Measurements from ENCODE around the gene CD63.

CD63 gene

DNA sequence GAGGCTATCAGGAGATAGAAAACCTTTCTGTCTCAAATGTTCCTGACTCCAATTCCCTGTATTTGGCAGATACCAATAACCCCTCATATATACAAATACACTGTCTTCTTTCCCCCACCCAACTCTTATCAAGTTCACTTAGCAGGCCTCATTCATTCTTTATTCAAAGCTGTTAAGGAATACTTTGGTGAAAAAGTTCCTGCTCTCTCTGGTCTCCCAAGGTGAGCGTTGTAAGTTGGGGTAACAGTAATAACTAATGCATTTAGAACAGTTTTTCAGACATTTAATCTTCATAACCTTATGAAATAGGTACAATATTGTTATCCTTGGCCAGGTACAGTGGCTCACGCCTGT, 10.2 kb upstream of the CD63 start:
- no peak for DNase-seq (ENCODE audit: low spot score)

DNA sequence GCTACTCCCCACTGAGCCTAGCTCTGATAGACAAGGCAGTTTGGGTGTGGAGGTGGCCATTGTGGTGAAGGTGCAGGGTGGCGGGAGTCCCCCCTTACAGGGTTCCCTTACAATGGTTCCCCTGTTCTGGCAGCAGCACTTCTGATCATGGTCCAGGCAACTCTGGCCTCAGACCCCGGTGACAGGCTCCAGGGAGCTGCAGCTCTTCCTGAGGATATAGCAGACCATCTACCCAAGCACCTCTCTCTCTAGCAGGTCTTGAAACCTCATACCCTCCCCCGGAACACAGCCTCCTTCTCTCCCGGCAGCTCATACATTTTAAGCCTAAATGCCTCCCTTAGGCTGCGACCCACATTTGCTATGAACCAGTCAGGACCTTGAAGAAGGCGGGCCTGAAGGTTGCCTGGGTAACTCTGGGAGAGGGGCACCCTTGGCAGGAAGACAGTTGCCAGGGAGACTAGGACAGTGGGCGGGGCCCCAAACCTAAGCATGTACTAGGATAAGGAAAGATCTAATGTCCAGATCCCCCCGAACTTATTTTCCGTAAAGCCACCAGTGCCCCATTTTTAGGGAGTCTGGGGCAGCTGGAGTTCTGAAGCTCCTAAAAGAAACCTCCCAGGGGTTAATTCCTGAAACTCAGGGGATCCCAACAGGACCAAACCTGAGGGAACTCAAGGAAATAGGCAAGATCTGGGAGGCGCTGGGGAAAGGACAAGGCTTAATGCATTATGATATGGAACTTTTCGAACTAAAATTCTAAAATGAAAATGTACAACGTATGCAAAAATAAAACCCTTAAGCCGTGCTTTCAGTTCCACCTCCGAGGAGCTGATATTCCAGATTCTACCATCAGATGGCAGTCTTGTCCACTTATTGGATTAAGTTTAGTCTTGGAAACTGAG, 9.6 kb upstream of the CD63 start:
- peak; percentile 79 for DNase-seq (ENCODE audit: low spot score)

DNA sequence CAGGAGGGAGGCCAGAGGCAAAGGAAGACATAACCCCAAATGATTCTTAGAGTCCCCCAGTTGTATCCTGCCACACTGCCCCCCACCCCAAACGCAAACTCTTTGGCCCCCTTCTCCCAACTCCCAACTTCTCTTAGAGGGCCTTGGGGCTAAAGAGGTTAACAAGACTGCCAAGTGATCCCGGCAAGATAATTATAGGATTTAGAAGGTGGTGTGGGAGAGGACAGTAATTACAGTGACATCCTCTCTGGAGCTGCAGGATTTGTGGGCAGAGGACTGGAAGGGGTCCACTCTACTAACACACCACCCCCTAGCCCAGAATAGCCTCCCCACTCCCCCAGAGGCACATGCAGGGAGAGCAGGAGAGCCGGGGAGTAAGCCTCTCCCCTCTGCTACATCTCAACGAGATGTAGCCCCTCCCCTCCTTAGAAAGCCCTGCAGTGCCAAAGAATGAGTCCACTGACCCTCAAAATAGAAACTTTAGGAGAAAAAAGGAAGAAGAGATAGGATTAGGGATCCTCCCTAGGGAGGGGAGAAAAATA, 8.8 kb upstream of the CD63 start:
- DNase-seq (ENCODE audit: low spot score), result no peak

DNA sequence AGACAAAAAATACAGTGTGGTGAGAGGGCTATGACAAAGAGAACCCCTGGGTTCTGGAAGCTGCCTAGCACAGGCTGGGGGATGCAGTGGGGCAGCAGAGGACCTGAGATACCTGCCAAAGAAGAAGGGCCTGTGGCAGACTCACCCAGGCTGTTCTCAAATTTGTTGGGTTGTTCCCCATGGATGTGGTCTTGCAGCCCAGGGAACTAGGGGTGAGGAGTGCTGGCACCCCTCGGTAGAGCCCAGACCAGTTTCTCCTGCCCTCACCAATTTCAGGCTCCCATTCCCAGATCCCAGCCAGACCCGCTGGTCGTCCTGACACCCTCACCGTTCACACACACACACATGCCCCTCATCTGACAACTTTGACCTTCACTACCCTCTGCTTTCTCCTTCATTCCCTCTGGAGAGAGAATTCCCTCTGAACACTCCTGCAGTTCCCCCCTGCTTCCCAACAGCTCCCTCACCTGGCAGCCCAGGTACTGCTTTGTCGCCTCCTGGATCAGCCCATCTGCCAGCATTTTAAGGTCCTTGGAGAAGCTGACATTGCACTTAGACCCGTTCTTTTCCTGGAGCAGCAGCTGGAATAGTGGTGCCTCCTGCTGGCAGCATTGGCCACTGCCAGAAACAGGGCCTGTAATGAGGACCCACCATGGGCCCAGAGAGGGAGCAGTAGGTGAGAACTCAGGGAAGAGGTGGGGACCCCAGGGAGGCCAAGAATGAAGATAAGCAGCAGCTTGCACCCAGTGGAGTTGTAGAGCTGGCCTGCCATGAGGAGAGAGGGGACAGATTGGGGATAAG, 8.2 kb upstream of the CD63 start:
- peak; percentile 71 for DNase-seq (ENCODE audit: low spot score)

DNA sequence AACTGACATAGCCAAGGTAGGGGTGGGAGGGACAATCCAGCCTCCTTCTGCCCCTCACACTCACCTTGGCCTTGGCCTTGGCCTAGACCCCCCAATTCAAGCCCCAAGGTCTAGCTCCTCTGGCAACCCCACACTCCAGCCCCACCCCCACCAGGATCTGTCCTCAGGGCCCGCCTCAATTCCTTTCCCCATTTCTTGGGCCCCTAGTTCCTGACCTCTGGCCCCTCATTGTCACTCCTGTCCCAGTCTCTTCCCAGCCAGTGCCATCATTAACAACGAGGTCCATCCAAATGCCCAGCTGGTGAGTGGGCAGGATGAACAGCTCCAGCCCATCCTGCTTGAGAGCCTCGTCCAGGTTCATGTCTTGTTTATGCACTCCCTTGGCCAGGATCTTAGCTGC, 7.3 kb upstream of the CD63 start:
- DNase-seq (ENCODE audit: low spot score), result no peak

DNA sequence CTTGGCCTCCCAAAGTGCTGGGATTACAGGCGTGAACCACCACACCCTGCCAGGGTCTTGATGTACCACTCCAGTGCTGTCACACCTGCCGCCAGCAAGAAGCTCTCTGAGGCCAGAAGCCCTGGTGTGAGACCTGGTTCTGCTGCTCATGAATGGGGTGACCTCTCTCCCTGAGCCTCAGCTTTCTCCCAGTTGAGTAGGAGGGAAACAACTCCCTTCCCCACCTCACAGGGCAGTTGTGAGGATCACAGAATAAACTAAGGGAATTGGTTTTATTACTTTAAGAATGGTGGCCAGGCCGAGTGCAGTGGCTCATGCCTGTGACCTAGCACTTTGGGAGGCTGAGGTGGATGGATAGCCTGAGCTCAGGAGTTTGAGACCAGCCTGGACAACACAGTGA, 5.8 kb upstream of the CD63 start:
- DNase-seq (ENCODE audit: low spot score), result no peak

DNA sequence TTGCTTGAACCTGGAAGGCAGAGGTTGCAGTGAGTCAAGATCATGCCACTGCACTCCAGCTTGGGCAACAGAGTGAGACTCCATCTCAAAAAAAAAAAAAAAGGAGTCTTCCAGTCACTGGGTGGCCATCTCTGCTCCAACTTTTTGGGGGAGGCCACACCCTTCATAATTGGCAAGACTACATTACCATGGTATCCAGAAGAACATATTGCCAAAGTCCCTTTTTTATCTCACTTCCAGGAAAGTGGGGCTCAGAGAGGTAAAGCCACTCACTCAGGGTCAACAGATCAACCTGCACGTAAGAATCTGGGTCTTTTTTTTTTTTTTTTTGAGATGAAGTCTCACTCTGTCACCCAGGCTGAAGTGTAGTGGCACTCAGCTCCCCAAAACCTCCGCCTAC, 5.0 kb upstream of the CD63 start:
- DNase-seq (ENCODE audit: low spot score), result no peak

DNA sequence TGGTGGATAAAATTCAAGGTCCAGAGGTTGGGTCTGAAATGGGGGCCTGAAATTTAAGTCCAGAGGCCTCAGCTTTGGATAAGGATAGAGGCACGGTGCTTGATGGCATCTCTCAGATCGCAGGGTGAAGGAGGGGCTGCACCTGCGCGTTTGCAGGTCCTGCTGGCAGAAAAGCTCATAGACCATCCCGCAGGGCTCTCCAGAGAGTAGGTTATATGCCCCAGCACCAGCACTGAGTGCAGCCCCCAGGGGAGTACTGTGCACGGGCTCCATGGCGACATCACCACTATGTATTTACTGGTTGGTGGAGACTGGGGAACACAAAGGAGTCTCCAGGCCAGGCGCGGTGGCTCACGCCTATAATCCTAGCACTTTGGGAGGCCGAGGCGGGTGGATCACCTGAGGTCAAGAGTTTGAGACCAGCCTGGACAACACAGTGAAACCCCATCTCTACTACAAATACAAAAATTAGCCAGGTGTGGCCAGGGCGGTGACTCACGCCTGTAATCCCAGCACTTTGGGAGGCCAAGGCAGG, 4.3 kb upstream of the CD63 start:
- no peak for DNase-seq (ENCODE audit: low spot score)

DNA sequence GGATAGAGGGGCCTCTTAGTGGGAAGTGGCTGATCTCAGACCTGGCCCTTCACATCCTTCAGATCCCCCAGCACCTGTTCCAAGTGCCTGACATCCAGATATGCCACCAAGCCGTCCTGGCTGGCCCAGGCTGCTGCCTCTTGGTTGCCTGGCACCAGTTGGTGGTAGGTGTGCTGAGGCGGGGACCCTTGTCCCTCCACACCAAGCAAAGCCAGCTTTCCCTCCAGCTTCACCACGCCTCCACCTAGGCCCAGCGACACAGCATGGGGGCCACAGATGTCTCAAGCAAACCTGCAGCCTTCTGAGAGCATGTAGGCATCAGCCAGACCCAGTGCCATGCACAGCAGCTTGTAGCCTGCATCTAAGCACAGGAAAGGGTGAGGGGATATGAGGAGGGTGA, 3.5 kb upstream of the CD63 start:
- no peak for DNase-seq (ENCODE audit: low spot score)

DNA sequence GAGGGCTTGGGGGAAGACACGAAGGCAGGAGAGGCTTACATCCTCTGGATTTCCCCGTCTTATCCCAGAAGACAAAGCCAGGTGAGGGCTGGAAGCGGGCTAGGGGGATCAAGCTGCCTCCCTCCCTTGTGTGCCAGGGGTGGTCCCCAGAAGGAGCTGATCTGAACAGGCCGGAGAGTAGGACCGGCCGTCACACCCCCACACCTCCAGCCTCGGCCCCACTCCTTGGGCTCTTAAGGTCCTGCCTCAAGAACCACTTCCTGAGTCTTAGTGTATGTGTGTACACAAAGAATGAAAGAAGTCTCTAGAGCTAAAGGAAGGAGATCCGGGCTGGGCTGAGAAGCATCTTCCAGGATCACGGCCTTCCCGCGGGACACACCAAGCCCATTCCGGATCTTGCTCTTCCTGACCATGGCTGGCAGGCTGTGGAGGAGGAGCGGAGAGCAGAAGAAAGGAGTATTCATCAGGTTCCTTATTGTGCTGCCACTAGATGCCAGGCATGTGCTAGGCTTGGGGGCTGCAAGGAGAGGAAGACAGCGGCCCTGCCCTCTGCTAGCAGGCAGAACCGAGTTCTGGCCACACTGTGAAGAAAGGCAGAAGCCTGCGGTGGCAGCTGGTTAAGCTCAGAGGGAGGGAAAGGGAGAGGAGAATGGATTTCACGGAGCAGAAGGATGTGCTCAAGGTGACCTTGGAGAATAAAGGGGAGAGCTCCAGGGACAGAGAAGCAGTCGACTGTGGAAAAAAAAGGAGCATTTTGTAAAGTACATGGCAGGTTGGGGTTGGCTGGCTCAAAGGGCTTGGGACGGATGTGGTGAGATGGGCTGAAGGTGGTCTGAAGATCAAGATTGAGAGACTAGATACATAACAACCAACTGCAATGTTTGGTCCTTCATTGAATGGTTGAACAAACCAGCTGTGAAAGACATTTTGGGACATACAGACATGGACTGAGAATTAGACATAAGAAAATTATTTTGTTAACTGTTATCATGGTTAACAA, 1.3 kb upstream of the CD63 start:
- DNase-seq (ENCODE audit: low spot score), result peak; percentile 50

DNA sequence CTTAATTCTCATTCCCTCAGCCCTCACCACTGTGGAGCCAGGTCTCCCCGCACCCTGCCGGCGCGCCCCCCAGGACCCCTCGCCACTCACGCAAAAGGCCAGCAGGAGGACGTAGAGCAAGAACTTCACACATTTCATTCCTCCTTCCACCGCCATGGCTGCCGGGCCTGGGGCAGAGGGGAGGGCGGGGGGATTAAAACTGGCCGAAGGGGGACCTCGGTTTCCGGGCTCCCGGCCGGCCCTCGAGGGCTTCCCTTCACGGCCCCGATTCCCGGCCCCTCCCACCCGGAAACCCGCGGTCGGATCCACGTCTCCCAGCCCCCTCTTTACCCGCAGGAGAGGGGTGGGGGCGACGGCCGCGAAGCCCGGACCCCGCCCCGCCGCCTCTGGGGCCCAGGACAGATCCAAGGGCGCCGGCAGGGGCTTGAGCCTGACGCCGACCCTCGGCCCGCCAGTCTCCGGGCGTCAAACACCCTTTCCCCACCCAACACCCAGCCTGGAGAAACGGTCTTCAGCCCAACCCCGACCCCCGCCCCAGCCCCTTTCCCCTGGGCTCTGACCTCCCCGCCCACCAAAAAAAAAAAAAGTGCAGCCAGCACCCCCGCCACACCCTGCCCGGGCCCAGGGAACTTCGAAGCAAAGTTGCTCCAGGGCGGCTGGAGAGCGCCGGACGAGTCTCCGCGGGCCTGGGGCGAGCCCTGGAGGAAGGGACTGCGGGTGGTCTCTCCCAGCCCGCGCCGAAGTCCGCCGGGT, 447 bp downstream of the CD63 start:
- peak; percentile 85 for DNase-seq (ENCODE audit: low spot score)

DNA sequence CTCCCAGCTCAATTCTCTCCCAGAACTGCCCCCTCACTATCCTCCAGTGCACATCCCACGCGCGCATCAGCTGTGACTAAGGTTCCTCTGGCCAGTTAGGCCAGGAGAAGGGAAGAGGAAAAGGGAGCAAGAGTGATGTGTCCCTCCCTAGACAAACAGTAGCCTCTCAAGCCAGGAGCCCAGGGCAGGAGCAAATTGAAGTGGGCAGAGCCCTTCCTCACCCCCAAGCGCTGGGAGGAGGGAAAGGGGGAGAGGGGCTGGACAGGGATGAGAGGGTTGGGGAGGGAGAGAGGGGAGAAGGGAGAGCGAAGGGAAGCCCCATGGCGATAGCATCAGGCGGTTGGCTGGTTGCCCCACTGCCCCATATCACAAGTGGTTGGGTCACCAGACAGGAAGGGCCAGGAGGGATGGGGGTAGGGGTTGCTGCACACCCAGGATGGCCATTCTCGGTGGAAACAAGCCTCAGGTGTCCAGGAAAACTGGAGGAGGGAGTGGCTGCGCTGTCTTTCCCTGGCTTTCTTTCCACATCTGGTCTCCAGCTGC, 1.1 kb downstream of the CD63 start:
- DNase-seq (ENCODE audit: low spot score), result peak; percentile 50

DNA sequence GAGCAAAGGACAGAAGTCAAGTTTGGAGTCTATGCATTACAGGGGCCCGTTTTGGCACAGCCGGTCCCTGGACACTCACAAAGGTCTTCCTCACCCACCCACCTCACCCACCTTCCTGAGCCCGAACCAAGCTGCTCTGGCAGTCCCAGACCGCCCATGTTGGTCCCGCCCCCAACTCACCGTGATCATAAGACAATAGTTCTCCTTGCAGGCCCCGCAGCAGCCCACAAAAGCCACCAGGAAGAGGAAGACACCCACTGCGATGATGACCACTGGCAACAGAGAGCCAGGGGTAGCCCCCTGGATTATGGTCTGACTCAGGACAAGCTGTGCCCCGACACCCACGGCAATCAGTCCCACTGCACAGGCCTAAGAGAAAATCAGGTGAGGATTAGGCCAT, 1.8 kb downstream of the CD63 start:
- DNase-seq (ENCODE audit: low spot score), result no peak

DNA sequence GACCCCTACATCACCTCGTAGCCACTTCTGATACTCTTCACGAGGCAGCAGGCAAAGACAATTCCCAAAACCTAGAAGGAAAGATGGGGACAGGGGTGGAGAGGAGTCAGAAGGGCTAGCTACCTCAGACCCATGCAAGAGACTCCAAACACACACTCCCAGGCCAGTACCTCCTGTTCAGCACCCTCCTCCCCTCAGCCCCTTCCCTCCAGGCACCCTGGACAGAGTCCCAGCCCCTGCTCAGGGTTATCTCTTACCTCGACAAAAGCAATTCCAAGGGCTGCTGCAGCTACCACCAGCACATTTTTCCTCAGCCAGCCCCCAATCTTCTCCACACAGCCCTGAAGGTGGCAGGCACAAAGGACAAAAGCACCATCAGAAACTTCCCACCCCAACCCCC, 3.3 kb downstream of the CD63 start:
- DNase-seq (ENCODE audit: low spot score), result no peak

DNA sequence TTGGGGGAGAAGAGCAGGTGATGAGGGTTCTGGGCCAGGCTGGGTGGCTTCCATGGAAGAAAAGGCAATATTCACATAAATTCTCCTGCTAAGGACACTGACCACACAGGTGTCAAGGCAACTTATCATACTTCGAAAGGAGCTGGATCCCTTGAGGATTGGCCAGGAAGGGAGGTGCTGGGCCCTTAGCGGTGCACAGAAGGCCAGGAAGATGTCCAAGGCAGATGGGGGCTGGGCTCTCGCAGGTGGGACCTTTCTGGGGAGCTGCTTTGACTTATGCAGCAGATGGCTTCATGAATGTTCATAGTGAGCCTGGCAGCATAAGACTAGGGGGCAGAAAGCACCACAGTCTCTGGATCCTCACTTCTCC, 3.9 kb downstream of the CD63 start:
- no peak for DNase-seq (ENCODE audit: low spot score)

DNA sequence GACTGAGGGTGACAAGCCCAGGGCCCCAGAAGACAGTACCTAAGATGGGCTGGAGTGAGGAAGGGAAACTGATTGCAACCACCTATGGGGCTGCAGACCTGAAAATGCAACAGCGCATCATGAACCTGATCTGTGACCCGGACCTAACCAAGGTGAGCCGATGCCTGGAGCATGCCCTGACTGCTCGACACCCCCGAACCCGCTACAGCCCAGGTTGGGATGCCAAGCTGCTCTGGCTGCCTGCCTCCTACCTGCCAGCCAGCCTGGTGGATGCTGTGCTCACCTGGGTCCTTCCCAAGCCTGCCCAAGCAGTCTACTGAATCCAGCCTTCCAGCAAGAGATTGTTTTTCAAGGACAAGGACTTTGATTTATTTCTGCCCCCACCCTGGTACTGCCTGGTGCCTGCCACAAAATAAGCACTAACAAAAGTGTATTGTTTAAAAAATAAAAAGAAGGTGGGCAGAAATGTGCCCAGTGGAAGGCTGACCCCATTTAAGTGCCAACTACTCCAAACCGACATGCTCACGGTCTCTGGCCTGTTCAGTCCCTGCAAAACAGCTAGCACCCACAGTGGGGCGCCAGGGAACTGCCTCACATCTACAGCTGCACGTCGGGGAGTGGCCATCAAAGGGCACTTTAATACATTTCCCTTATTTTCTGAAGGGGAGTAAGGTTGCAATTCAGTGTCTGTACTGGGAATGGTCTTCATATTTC, 4.4 kb downstream of the CD63 start:
- DNase-seq (ENCODE audit: low spot score), result peak; percentile 53

DNA sequence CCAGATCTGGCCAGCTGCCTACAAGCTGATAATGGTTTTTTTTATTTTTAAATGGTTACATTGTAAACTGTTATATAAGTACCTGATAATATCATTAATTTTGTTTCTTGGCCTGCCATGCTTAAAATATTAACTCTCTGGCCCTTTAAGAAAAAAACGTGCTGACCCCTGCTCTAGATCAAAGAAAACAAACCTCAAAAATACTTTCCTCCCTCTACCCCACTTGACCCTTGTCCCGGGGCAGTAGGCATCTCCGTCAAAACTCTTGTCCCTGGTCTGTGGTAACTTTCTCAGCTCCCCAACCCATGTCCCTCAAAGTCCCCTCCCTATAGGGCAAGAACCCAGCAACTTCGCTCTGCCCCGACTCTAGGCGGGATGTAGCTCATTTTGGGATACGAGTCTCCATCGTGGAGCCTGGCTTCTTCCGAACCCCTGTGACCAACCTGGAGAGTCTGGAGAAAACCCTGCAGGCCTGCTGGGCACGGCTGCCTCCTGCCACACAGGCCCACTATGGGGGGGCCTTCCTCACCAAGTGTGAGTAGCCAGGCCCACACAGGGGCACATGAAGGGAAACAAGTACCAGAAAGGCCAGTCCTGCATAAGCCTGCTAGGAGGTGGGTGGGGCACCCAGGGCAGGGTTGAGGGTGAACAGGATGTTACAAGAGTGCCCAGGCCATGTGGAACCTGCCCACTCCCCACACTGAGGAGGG, 5.1 kb downstream of the CD63 start:
- DNase-seq (ENCODE audit: low spot score), result no peak

DNA sequence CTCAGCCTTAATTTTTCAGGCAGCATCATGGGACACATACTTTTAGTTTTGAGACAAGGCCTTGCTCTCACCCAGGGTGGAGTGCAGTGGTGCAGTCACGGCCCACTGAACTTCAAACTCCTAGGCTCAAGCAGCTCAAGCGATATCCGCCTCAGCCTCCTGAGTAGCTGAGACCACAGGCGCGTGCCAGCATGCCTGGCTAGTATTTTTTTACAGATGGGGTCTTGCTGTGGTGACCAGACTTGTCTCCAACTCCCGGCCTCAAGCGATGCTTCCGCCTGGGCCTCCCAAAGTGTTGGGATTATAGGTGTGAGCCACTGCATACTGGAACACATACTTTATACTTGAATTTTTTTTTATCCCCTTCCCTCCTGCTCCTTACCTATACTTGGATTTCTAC, 5.9 kb downstream of the CD63 start:
- DNase-seq (ENCODE audit: low spot score), result no peak

DNA sequence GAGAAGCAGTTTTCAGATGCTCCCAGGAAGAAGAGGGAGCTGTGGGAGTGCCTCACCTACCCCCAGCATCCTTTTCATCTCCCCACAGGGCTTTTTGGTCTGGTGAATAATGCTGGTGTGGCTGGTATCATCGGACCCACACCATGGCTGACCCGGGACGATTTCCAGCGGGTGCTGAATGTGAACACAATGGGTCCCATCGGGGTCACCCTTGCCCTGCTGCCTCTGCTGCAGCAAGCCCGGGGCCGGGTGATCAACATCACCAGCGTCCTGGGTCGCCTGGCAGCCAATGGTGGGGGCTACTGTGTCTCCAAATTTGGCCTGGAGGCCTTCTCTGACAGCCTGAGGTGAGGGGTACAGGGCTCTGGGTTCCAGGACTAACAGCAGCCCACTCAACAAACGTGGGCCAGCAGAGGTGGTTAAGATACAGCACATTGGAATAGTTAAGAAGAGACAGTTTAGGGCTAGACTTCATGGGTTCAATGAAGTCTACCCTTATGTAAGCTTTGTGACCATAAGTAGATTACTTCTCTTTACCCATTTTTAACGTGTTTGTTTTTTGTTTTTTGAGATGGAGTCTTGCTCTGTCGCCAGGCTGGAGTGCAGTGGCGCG, 7.1 kb downstream of the CD63 start:
- DNase-seq (ENCODE audit: low spot score), result no peak

Data from GM03348 (cell line).